ENCODE data around the gene TRIM52. TPM values are rescaled to one million over a fixed set of nuclear protein-coding genes. Genes with fewer than 3 reads are reported as not detected.
A peak's percentile ranks its signal among the peaks of the same experiment; 100 is the strongest.

The TRIM52 gene
- total and polyA plus RNA-seq, 2 of the 13 experiments (the other 11 are each of a cell fraction or from before 2014, with no cell fraction given), result 7.2 to 11.6 TPM

- intact Hi-C loops (cut with micrococcal nuclease; ENCODE audit: unreplicated experiment), result loop anchor here (1.0 kb wide), 1 partner anchor 12 kb away; no protein-coding TSS in a partner anchor
- no peak overlapping the region for H3K27ac ChIP-seq (ENCODE audit: extremely low read length, insufficient read depth, low read length)
- H3K9ac ChIP-seq (ENCODE audit: insufficient read depth, low read depth, low read length), result peak overlapping the region; percentile 3; the same call in 1 of the 2 replicates
- TF ChIP-seq PLRG1 (conservative IDR thresholded peaks at IDR 0.05), result no peak
- no peak for TF ChIP-seq SETDB1 (CRISPR knock-in tag; IDR thresholded peaks at IDR 0.05; ENCODE audit: borderline replicate concordance)
- TF ChIP-seq MTERF4 (CRISPR knock-in tag; IDR thresholded peaks at IDR 0.05), result no peak
- TF ChIP-seq MTA1 (CRISPR knock-in tag; IDR thresholded peaks at IDR 0.05; ENCODE audit: borderline replicate concordance), result peak; percentile 37; the same call in 1 of the 2 replicates
- no peak for TF ChIP-seq ZMAT5 (CRISPR knock-in tag; IDR thresholded peaks at IDR 0.05; ENCODE audit: borderline replicate concordance, low read depth)
- TF ChIP-seq ZMYM4 (CRISPR knock-in tag; IDR thresholded peaks at IDR 0.05), result no peak
- peak; percentile 51; the same call in 1 of the 2 replicates for TF ChIP-seq ZNF343 (CRISPR knock-in tag; IDR thresholded peaks at IDR 0.05)
- TF ChIP-seq ZNF772 (CRISPR knock-in tag; IDR thresholded peaks at IDR 0.05), result peak; percentile 1; the same call in 1 of the 2 replicates
- no peak for TF ChIP-seq ZBTB25 (CRISPR knock-in tag; IDR thresholded peaks at IDR 0.05)
- no peak for TF ChIP-seq ZNF740 (CRISPR knock-in tag; IDR thresholded peaks at IDR 0.05)
- TF ChIP-seq ZNF687 (CRISPR knock-in tag; IDR thresholded peaks at IDR 0.05), result 0 out of 2 replicates have a peak, but pooled peaks have one; percentile 43
- no peak for TF ChIP-seq ARHGAP35 (CRISPR knock-in tag; IDR thresholded peaks at IDR 0.05; ENCODE audit: borderline replicate concordance)
- TF ChIP-seq ZNF18 (CRISPR knock-in tag; IDR thresholded peaks at IDR 0.05; ENCODE audit: insufficient replicate concordance), result no peak
These were observed 54.9 kb downstream of the TRIM52 start for GRCh38 chr5:181205761-181206649.

More at GRCh38 chr5:181205761-181206649, 54.9 kb downstream of the TRIM52 start:
- no peak overlapping the region for H2AFZ ChIP-seq (ENCODE audit: low read length)
- H3K79me2 ChIP-seq (ENCODE audit: insufficient read depth, low read length), result no peaks in the 10 kb centered on the region
- no peaks in the 10 kb centered on the region for H3K9me3 ChIP-seq (ENCODE audit: low read length)
- H3K4me1 ChIP-seq (ENCODE audit: insufficient read depth, low read length), result peaks cover 38% of the 10 kb centered on the region
- in situ Hi-C loops (cut with HindIII; ENCODE audit: extremely low pct_ligation_motif_present, low pct_unique_long_range_greater_than_20kb), result no loop called here
- POLR2A ChIA-PET, result interaction anchor here (0.6 to 7.4 kb wide), 8 partner anchors 9 to 346 kb away, joined by 3 to 104 read pairs (median 18); partner anchors contain the start of genes RACK1 and TRIM41
- ATAC-seq (peak; percentile 19), DNase-seq (ENCODE audit: low spot score) (no peak), FAIRE-seq (no peak)
- BruUV-seq (replicated peaks), result no TSS peak
- peak overlapping the region; percentile 97 for H3K4me2 ChIP-seq (ENCODE audit: low read depth, low read length)
- CTCF ChIA-PET (ENCODE audit: low intra/inter-chr PET ratio, low total read pairs), result no interaction called here
- H4K20me1 ChIP-seq (ENCODE audit: insufficient read depth, low read length), result no peaks in the 10 kb centered on the region
- H3K4me3 ChIP-seq (replicated peaks in 1 of 3; ENCODE audit: insufficient read depth in 1 of 3, low read depth in 2 of 3, low read length in 3 of 3), result peak overlapping the region; percentile 56 to 82 (median 67)
- peaks cover 4 to 48% of the 10 kb centered on the region in 2 experiments; a peak in 4 of 5 replicates for H3K27me3 ChIP-seq (ENCODE audit: control insufficient read depth in 1 of 2, insufficient read depth in 2 of 2, low read length in 2 of 2)
- H3K36me3 ChIP-seq (replicated peaks in 1 of 2; ENCODE audit: control insufficient read depth in 1 of 2, insufficient read depth in 2 of 2, low read length in 2 of 2), result no peaks in the 10 kb centered on the region
- 3% methylated on average over 37 of the region's 37 CpGs for WGBS (ENCODE audit: low lambda C conversion rate)

All from HepG2 (cell line).